OCI-LY1 (cell line): ENCODE results near the gene CYP2E1.

ENCODE experiments used
- H2AFZ ChIP-seq: fragments of 200-600 bp; sonication (generic), shearing (Covaris generic); 2 replicates; pipeline ENCODE4 v1.6.0; 2014; ENCODE audit warnings: antibody characterized with exemption, mild to moderate bottlenecking, low read length
- H3F3A ChIP-seq: fragments of 200-600 bp; sonication (generic), shearing (Covaris generic); 2 replicates; pipeline ENCODE4 v1.6.0; 2014; ENCODE audit warnings: mild to moderate bottlenecking, antibody characterized with exemption, low read length, moderate library complexity; ENCODE audit not compliant: insufficient read depth
- H3K27ac ChIP-seq: fragments of 200-600 bp; sonication (generic); 2 replicates; pipeline ENCODE4 v1.5.1; 2014; ENCODE audit warnings: low read length, mixed run types, mild to moderate bottlenecking, low read depth; ENCODE audit not compliant: poor library complexity, severe bottlenecking
- H3K27me3 ChIP-seq: fragments of 200-600 bp; sonication (generic); 2 replicates; pipeline ENCODE4 v1.6.0; 2014; ENCODE audit warnings: antibody characterized with exemption, mild to moderate bottlenecking, low read length, moderate library complexity; ENCODE audit not compliant: insufficient read depth
- H3K36me3 ChIP-seq: fragments of 200-600 bp; sonication (generic); 2 replicates; pipeline ENCODE4 v1.6.1; 2014; ENCODE audit warnings: mild to moderate bottlenecking, antibody characterized with exemption, low read length, moderate library complexity, mixed read lengths; ENCODE audit not compliant: insufficient read depth
- H3K4me1 ChIP-seq: fragments of 200-600 bp; sonication (generic); 2 replicates; pipeline ENCODE4 v1.5.1; 2014; ENCODE audit warnings: mild to moderate bottlenecking, low read length, moderate library complexity; ENCODE audit not compliant: insufficient read depth, severe bottlenecking
- H3K4me2 ChIP-seq: fragments of 200-600 bp; sonication (generic), shearing (Covaris generic); 2 replicates; pipeline ENCODE4 v1.6.1; 2014; ENCODE audit warnings: low read length
- H3K4me3 ChIP-seq: fragments of 200-600 bp; sonication (generic); 2 replicates; pipeline ENCODE4 v1.5.1; 2014; ENCODE audit warnings: low read length, low read depth, mild to moderate bottlenecking, mixed read lengths; ENCODE audit not compliant: poor library complexity, severe bottlenecking
- H3K79me2 ChIP-seq: fragments of 200-600 bp; shearing (Covaris generic); 2 replicates; pipeline ENCODE4 v1.6.1; 2016; ENCODE audit warnings: mixed run types, low read length, mixed read lengths; ENCODE audit not compliant: insufficient read depth
- H3K9ac ChIP-seq: fragments of 200-600 bp; sonication (generic), shearing (Covaris generic); 2 replicates; pipeline ENCODE4 v1.6.1; 2014; ENCODE audit warnings: mild to moderate bottlenecking, low read length, mixed read lengths
- H3K9me2 ChIP-seq: fragments of 200-600 bp; sonication (generic), shearing (Covaris generic); 2 replicates; pipeline ENCODE4 v1.6.1; 2014; ENCODE audit warnings: low read depth, mild to moderate bottlenecking, low read length, mixed read lengths
- H3K9me3 ChIP-seq: fragments of 200-600 bp; shearing (Covaris generic); 2 replicates; pipeline ENCODE4 v1.6.1; 2014; ENCODE audit warnings: low read length, mixed read lengths
- H4K20me1 ChIP-seq: fragments of 200-600 bp; sonication (generic), shearing (Covaris generic); 2 replicates; pipeline ENCODE4 v1.6.0; 2016; ENCODE audit warnings: mild to moderate bottlenecking, low read length; ENCODE audit not compliant: insufficient read depth
- CTCF ChIP-seq: fragments of 200-600 bp; sonication (generic), shearing (Covaris generic); IDR thresholded peaks from 2 replicates; pipeline ENCODE4 v1.5.1; 2017; ENCODE audit warnings: mild to moderate bottlenecking, antibody characterized with exemption, low read length, moderate library complexity, mixed read lengths
- EZH2 ChIP-seq: fragments of 200-600 bp; sonication (generic), shearing (Covaris generic); IDR thresholded peaks from 2 replicates; pipeline ENCODE4 v1.8.0; 2017; ENCODE audit warnings: borderline replicate concordance, mixed run types, mild to moderate bottlenecking, antibody characterized with exemption, low read length, moderate library complexity, mixed read lengths

Gene CYP2E1

DNA sequence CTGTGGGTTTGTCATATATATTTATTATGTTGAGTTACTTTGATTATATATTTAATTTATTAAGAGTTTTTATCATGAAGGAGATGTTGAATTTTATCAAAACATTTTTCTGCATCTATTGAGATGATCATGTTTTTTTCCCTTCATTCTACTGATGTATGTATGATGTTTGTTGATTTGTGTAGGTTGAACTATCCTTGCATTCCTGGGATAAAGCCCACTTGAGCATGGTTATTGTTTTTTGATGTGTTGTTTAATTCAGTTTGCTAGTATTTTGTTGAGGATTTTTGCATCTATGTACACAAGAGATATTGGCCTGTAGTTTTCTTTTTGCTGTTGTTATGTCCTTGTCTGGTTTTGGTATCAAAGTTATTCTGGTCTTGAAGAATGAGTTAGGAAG, 42.3 kb upstream of the CYP2E1 start:
- Histone ChIP-seq H4K20me1 (no peaks in the 10 kb centered on the region), H3K4me1 (no peaks in the 10 kb centered on the region), H3K27me3 (no peaks in the 10 kb centered on the region), H3K9me2 (no peaks in the 10 kb centered on the region), H3K4me2 (no peak overlapping the region), H3K9ac (no peak overlapping the region), H3K9me3 (peaks cover 15% of the 10 kb centered on the region; the same call in 1 of the 2 replicates), H3K36me3 (peaks cover 3% of the 10 kb centered on the region; the same call in 1 of the 2 replicates), H3K4me3 (no peak overlapping the region), H3K79me2 (no peaks in the 10 kb centered on the region), H3K27ac (no peak overlapping the region), H2AFZ (no peak overlapping the region), H3F3A (no peaks in the 10 kb centered on the region)
- TF ChIP-seq EZH2 (no peak), CTCF (no peak)

GRCh38 chr10:133487085-133487484, 40.1 kb upstream of the CYP2E1 start:
- Histone ChIP-seq H3F3A (no peaks in the 10 kb centered on the region), H3K27ac (no peak overlapping the region), H3K4me2 (no peak overlapping the region), H3K36me3 (peaks cover 9% of the 10 kb centered on the region; the same call in 1 of the 2 replicates), H3K4me1 (no peaks in the 10 kb centered on the region), H3K79me2 (no peaks in the 10 kb centered on the region), H3K27me3 (no peaks in the 10 kb centered on the region), H3K9me3 (peaks cover 15% of the 10 kb centered on the region; the same call in 1 of the 2 replicates), H2AFZ (no peak overlapping the region), H3K9me2 (no peaks in the 10 kb centered on the region), H4K20me1 (no peaks in the 10 kb centered on the region), H3K4me3 (no peak overlapping the region), H3K9ac (no peak overlapping the region)
- TF ChIP-seq CTCF (no peak), EZH2 (no peak)

DNA sequence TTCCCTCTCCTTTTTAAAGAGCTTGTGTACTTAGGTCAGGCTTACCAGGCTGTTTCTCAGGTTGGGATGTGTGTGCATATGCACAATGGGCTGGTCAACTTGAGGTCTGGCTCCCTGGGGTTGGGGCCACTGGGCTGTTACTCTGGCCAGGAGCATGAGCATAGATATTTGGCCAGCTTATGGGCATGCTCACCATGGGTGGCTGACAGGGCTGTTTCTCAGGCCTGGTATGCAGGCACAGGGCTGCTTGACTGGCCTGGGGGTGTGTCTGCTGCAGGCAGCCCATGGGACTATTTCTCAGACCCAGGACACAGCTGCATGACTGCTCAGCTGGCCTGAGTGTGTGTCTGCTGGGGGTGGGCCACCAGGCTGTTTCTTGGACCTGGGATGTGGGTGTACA, 38.8 kb upstream of the CYP2E1 start:
- H3F3A ChIP-seq: no peaks in the 10 kb centered on the region

More for the DNA sequence above, 38.8 kb upstream of the CYP2E1 start:
- peaks cover 9% of the 10 kb centered on the region; the same call in 1 of the 2 replicates for H3K36me3 ChIP-seq
- no peak overlapping the region for H3K9ac ChIP-seq
- H3K4me3 ChIP-seq: no peak overlapping the region
- no peaks in the 10 kb centered on the region for H3K9me2 ChIP-seq
- no peaks in the 10 kb centered on the region for H3K27me3 ChIP-seq
- no peaks in the 10 kb centered on the region for H3K4me1 ChIP-seq
- no peak overlapping the region for H2AFZ ChIP-seq
- no peaks in the 10 kb centered on the region for H3K79me2 ChIP-seq
- H3K27ac ChIP-seq: no peak overlapping the region
- no peak for TF ChIP-seq EZH2
- TF ChIP-seq CTCF: no peak
- H4K20me1 ChIP-seq: no peaks in the 10 kb centered on the region
- H3K9me3 ChIP-seq: peaks cover 15% of the 10 kb centered on the region; the same call in 1 of the 2 replicates
- no peak overlapping the region for H3K4me2 ChIP-seq
